ENCODE results near the gene GAD1. TPM values are rescaled to one million over a fixed set of nuclear protein-coding genes. Genes with fewer than 3 reads are reported as not detected.

The GAD1 gene
- total RNA-seq, 2 experiments from 2014 or later, result not detected

- Histone ChIP-seq H3K4me2 (ENCODE audit: low read length) (no peak overlapping the region), H2AFZ (ENCODE audit: low read length) (no peak overlapping the region), H3K79me2 (ENCODE audit: insufficient read depth, low read depth, low read length) (no peaks in the 10 kb centered on the region), H3K4me3 (ENCODE audit: low read depth, low read length, poor library complexity, severe bottlenecking) (no peak overlapping the region), H3K36me3 (ENCODE audit: insufficient read depth, low read length) (no peaks in the 10 kb centered on the region), H3K27ac (ENCODE audit: low read depth, low read length, poor library complexity, severe bottlenecking) (no peak overlapping the region), H3K9me2 (ENCODE audit: insufficient read depth, low read length) (no peaks in the 10 kb centered on the region), H3K9me3 (ENCODE audit: low read length) (no peaks in the 10 kb centered on the region), H3K4me1 (ENCODE audit: insufficient read depth, low read length, poor library complexity, severe bottlenecking) (no peaks in the 10 kb centered on the region), H4K20me1 (ENCODE audit: insufficient read depth, low read length) (no peaks in the 10 kb centered on the region)
- TF ChIP-seq EZH2phosphoT487 (IDR thresholded peaks at IDR 0.05; ENCODE audit: borderline replicate concordance, low read depth, low read length), result no peak
- no peak for TF ChIP-seq CTCF (conservative IDR thresholded peaks at IDR 0.05; ENCODE audit: low read length)
- DNase-seq (ENCODE audit: low spot score), result no peak
- CTCF ChIA-PET (ENCODE audit: unreplicated experiment), result no interaction called here
- POLR2A ChIA-PET, result no interaction called here
- intact Hi-C loops (cut with micrococcal nuclease; ENCODE audit: unreplicated experiment), result no loop called here
- no TSS peak for BruUV-seq (replicated peaks)
Measured at GRCh38 chr2:170869036-170869435, 52.3 kb downstream of the GAD1 start.

- intact Hi-C loops (cut with micrococcal nuclease; ENCODE audit: unreplicated experiment), result no loop called here
- Histone ChIP-seq H2AFZ (ENCODE audit: low read length) (no peak overlapping the region), H3K9me2 (ENCODE audit: insufficient read depth, low read length) (no peaks in the 10 kb centered on the region), H3K27ac (ENCODE audit: low read depth, low read length, poor library complexity, severe bottlenecking) (no peak overlapping the region), H3K36me3 (ENCODE audit: insufficient read depth, low read length) (no peaks in the 10 kb centered on the region), H3K79me2 (ENCODE audit: insufficient read depth, low read depth, low read length) (no peaks in the 10 kb centered on the region), H4K20me1 (ENCODE audit: insufficient read depth, low read length) (no peaks in the 10 kb centered on the region), H3K4me1 (ENCODE audit: insufficient read depth, low read length, poor library complexity, severe bottlenecking) (no peaks in the 10 kb centered on the region), H3K4me2 (ENCODE audit: low read length) (no peak overlapping the region), H3K4me3 (ENCODE audit: low read depth, low read length, poor library complexity, severe bottlenecking) (no peak overlapping the region), H3K9me3 (ENCODE audit: low read length) (no peaks in the 10 kb centered on the region)
- ChIA-PET CTCF (ENCODE audit: unreplicated experiment) (no interaction called here), POLR2A (no interaction called here)
- TF ChIP-seq EZH2phosphoT487 (IDR thresholded peaks at IDR 0.05; ENCODE audit: borderline replicate concordance, low read depth, low read length) (no peak), CTCF (conservative IDR thresholded peaks at IDR 0.05; ENCODE audit: low read length) (no peak)
- no peak for DNase-seq (ENCODE audit: low spot score)
- BruUV-seq (replicated peaks), result no TSS peak
Measured at GRCh38 chr2:170869461-170869860, 52.8 kb downstream of the GAD1 start.

GRCh38 chr2:170873035-170873692 lies 56.5 kb downstream of the GAD1 start:
- H3K36me3 ChIP-seq (ENCODE audit: insufficient read depth, low read length), result no peaks in the 10 kb centered on the region
- BruUV-seq (replicated peaks), result no TSS peak
- peak overlapping the region; percentile 38; the same call in 1 of the 2 replicates for H3K4me2 ChIP-seq (ENCODE audit: low read length)
- ChIA-PET CTCF (ENCODE audit: unreplicated experiment) (interaction anchor here (0.6 kb wide), 1 partner anchor 11 kb away, joined by 7 read pairs; no protein-coding TSS in a partner anchor), POLR2A (interaction anchor here (0.8 kb wide), 2 partner anchors 9 to 57 kb away, joined by 4 read pairs; no protein-coding TSS in a partner anchor)
- intact Hi-C loops (cut with micrococcal nuclease; ENCODE audit: unreplicated experiment), result no loop called here
- H3K4me1 ChIP-seq (ENCODE audit: insufficient read depth, low read length, poor library complexity, severe bottlenecking), result no peaks in the 10 kb centered on the region
- H3K4me3 ChIP-seq (ENCODE audit: low read depth, low read length, poor library complexity, severe bottlenecking), result no peak overlapping the region
- peak; percentile 98 for TF ChIP-seq CTCF (conservative IDR thresholded peaks at IDR 0.05; ENCODE audit: low read length)
- no peak for TF ChIP-seq EZH2phosphoT487 (IDR thresholded peaks at IDR 0.05; ENCODE audit: borderline replicate concordance, low read depth, low read length)
- H3K9me3 ChIP-seq (ENCODE audit: low read length), result no peaks in the 10 kb centered on the region
- no peaks in the 10 kb centered on the region for H3K9me2 ChIP-seq (ENCODE audit: insufficient read depth, low read length)
- no peaks in the 10 kb centered on the region for H3K79me2 ChIP-seq (ENCODE audit: insufficient read depth, low read depth, low read length)
- DNase-seq (ENCODE audit: low spot score), result peak; percentile 77
- H4K20me1 ChIP-seq (ENCODE audit: insufficient read depth, low read length), result no peaks in the 10 kb centered on the region
- H3K27ac ChIP-seq (ENCODE audit: low read depth, low read length, poor library complexity, severe bottlenecking), result no peak overlapping the region
- peak overlapping the region; percentile 95 for H2AFZ ChIP-seq (ENCODE audit: low read length)

All from OCI-LY7 (cell line).